HEK293T (cell line): ENCODE measurements around the gene SMIM11.
"Not testable (repeated sequence)": the region's sequence is repeated elsewhere in the genome, so short reads cannot be mapped to it uniquely, and the experiment has no call there.

Source experiments
- ARNT ChIP-seq: fragments of 450-650 bp; IDR thresholded peaks from 2 replicates; pipeline ENCODE4 v1.6.1; 2017; ENCODE audit warnings: mild to moderate bottlenecking
- BHLHE40 ChIP-seq: fragments of 450-650 bp; IDR thresholded peaks from 2 replicates; pipeline ENCODE4 v1.6.1; 2016; ENCODE audit warnings: mild to moderate bottlenecking, moderate library complexity, borderline replicate concordance
- ELF4 ChIP-seq: fragments of 450-650 bp; IDR thresholded peaks from 2 replicates; pipeline ENCODE4 v1.6.1; 2017; ENCODE audit warnings: antibody characterized with exemption
- FOXA1 ChIP-seq: fragments of 450-650 bp; IDR thresholded peaks from 2 replicates; pipeline ENCODE4 v1.6.1; 2016; ENCODE audit warnings: mild to moderate bottlenecking
- FOXK2 ChIP-seq: fragments of 450-650 bp; IDR thresholded peaks from 2 replicates; pipeline ENCODE4 v1.6.1; 2016; ENCODE audit warnings: mild to moderate bottlenecking
- FOXM1 ChIP-seq: fragments of 450-650 bp; IDR thresholded peaks from 2 replicates; pipeline ENCODE4 v1.6.1; 2017; ENCODE audit warnings: mild to moderate bottlenecking, borderline replicate concordance
- HDGF ChIP-seq: fragments of 450-650 bp; IDR thresholded peaks from 2 replicates; pipeline ENCODE4 v1.6.1; 2017; ENCODE audit warnings: antibody characterized with exemption, borderline replicate concordance
- NFRKB ChIP-seq: fragments of 450-650 bp; IDR thresholded peaks from 2 replicates; pipeline ENCODE4 v1.6.1; 2016; ENCODE audit warnings: mild to moderate bottlenecking, moderate library complexity
- SP1 ChIP-seq: fragments of 450-650 bp; IDR thresholded peaks from 2 replicates; pipeline ENCODE4 v1.6.1; 2017
- SUZ12 ChIP-seq: fragments of 450-650 bp; IDR thresholded peaks from 2 replicates; pipeline ENCODE4 v1.6.1; 2016; ENCODE audit warnings: mild to moderate bottlenecking
- ZNF384 ChIP-seq: fragments of 450-650 bp; IDR thresholded peaks from 2 replicates; pipeline ENCODE4 v1.6.1; 2016
- TF ChIP-seq, protein P1 (sequence below): fragments of 450-650 bp; IDR thresholded peaks from 2 replicates; pipeline ENCODE4 v1.6.1; 2016

DNA sequence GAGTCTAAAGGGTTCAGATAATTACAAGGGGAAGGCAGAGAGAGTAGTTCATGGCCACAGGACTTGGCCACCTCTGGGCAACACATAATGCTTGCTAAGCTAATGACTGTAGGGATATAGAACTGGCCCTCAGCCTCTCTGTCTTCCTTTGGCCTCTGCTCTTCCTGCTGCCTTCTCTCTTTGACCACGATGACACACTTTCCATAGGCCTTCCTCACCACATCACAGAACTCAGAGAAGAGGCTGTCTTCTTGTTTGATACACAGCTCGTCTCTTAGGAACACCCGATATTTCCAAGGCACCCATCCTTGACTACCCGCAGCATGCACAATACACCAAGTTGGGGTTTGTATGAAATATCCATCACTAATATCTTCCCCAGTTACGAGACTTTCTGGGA is 25.2 kb downstream of the SMIM11 start:
- not testable (repeated sequence) for TF ChIP-seq ELF4, FOXM1, FOXK2, ZNF384, ARNT, BHLHE40, SP1, SUZ12, FOXA1, NFRKB, HDGF
- TF ChIP-seq, protein P1, sequence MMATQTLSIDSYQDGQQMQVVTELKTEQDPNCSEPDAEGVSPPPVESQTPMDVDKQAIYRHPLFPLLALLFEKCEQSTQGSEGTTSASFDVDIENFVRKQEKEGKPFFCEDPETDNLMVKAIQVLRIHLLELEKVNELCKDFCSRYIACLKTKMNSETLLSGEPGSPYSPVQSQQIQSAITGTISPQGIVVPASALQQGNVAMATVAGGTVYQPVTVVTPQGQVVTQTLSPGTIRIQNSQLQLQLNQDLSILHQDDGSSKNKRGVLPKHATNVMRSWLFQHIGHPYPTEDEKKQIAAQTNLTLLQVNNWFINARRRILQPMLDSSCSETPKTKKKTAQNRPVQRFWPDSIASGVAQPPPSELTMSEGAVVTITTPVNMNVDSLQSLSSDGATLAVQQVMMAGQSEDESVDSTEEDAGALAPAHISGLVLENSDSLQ, result not testable (repeated sequence)
